KOPT-K1 (cell line): ENCODE results near the gene FN3KRP.

Source experiments
- H3K27ac ChIP-seq: fragments of 200-600 bp; sonication (generic); 2 replicates; pipeline ENCODE4 v1.5.1; 2016; ENCODE audit warnings: antibody characterized with exemption, mild to moderate bottlenecking, low read depth, low read length; ENCODE audit not compliant: poor library complexity, severe bottlenecking
- H3K36me3 ChIP-seq: fragments of 200-600 bp; sonication (generic); 2 replicates; pipeline ENCODE4 v1.5.1; 2017; ENCODE audit warnings: antibody characterized with exemption, mild to moderate bottlenecking, low read length, moderate library complexity; ENCODE audit not compliant: insufficient read depth
- H3K9me3 ChIP-seq: fragments of 200-600 bp; sonication (generic); 2 replicates; pipeline ENCODE4 v1.5.1; 2017; ENCODE audit warnings: antibody characterized with exemption, low read length, mild to moderate bottlenecking; ENCODE audit not compliant: insufficient read depth, poor library complexity, severe bottlenecking

Gene FN3KRP

GRCh38 chr17:82713071-82713723 is 3.3 kb upstream of the FN3KRP start:
- Histone ChIP-seq H3K36me3 (peaks cover under 1% of the 10 kb centered on the region; the same call in 1 of the 2 replicates), H3K9me3 (no peaks in the 10 kb centered on the region)

GRCh38 chr17:82718986-82719685 is 2.6 kb downstream of the FN3KRP start:
- Histone ChIP-seq H3K27ac (no peak overlapping the region), H3K9me3 (no peaks in the 10 kb centered on the region), H3K36me3 (peaks cover 54% of the 10 kb centered on the region)

More at GRCh38 chr17:82713071-82713723, 3.3 kb upstream of the FN3KRP start:
- H3K27ac ChIP-seq = no peak overlapping the region

GRCh38 chr17:82720204-82720603 is 3.7 kb downstream of the FN3KRP start:
- Histone ChIP-seq H3K36me3 (peaks cover 61% of the 10 kb centered on the region), H3K27ac (no peak overlapping the region)

GRCh38 chr17:82722341-82723013 is 6.0 kb downstream of the FN3KRP start:
- Histone ChIP-seq H3K9me3 (no peaks in the 10 kb centered on the region), H3K27ac (no peak overlapping the region), H3K36me3 (peaks cover 83% of the 10 kb centered on the region)

More at GRCh38 chr17:82720204-82720603, 3.7 kb downstream of the FN3KRP start:
- H3K9me3 ChIP-seq = no peaks in the 10 kb centered on the region

- no peak overlapping the region for H3K27ac ChIP-seq
- H3K9me3 ChIP-seq = no peaks in the 10 kb centered on the region
- H3K36me3 ChIP-seq = peaks cover 89% of the 10 kb centered on the region
Measured at GRCh38 chr17:82723169-82723807, 6.8 kb downstream of the FN3KRP start.

GRCh38 chr17:82726427-82726826 is 9.9 kb downstream of the FN3KRP start:
- peaks cover 86% of the 10 kb centered on the region for H3K36me3 ChIP-seq

GRCh38 chr17:82729479-82730260 is 13.2 kb downstream of the FN3KRP start:
- H3K9me3 ChIP-seq = peaks cover 34% of the 10 kb centered on the region
- H3K36me3 ChIP-seq = peaks cover 91% of the 10 kb centered on the region
- H3K27ac ChIP-seq = no peak overlapping the region

More at GRCh38 chr17:82726427-82726826, 9.9 kb downstream of the FN3KRP start:
- H3K9me3 ChIP-seq = peaks cover 3% of the 10 kb centered on the region
- H3K27ac ChIP-seq = no peak overlapping the region

GRCh38 chr17:82732118-82732743 is 15.7 kb downstream of the FN3KRP start:
- H3K9me3 ChIP-seq = peaks cover 36% of the 10 kb centered on the region
- peaks cover 71% of the 10 kb centered on the region for H3K36me3 ChIP-seq
- H3K27ac ChIP-seq = no peak overlapping the region

- Histone ChIP-seq H3K9me3 (peaks cover 44% of the 10 kb centered on the region), H3K36me3 (peaks cover 58% of the 10 kb centered on the region), H3K27ac (no peak within 1 kb of the TSS)
Measured at GRCh38 chr17:82734987-82735866, 18.7 kb downstream of the FN3KRP start, which contains the start of gene FN3K. TSS of gene FN3K (plus strand) at chr17:82735615. CDS start at chr17:82735637, 22 bp downstream.

- Histone ChIP-seq H3K27ac (no peak overlapping the region), H3K36me3 (peaks cover 61% of the 10 kb centered on the region), H3K9me3 (peaks cover 54% of the 10 kb centered on the region)
Measured at GRCh38 chr17:82736511-82737185, 20.1 kb downstream of the FN3KRP start.

- Histone ChIP-seq H3K36me3 (peaks cover 61% of the 10 kb centered on the region), H3K27ac (no peak overlapping the region), H3K9me3 (peaks cover 38% of the 10 kb centered on the region)
Measured at GRCh38 chr17:82737967-82738877, 21.7 kb downstream of the FN3KRP start.
